Lower lobe of right lung (tissue), 2 donors: ENCODE measurements around the gene HELT. TPM values are rescaled to one million over a fixed set of nuclear protein-coding genes. Genes with fewer than 3 reads are reported as not detected.

Experiments
- ATAC-seq, 2 donors: fragments of 200-7000 bp; cut with Tn5 transposase; one replicate each; pipeline ENCODE4 v1.9.1; 2020 to 2022; ENCODE audit warnings: mild to moderate bottlenecking in 2 of 2, moderate library complexity in 2 of 2
- DNase-seq: peaks from one replicate; pipeline ENCODE4 v3.0.0-alpha.2; 2020
- H3K27ac ChIP-seq: fragments of 200-600 bp; one replicate; pipeline ENCODE4 v1.8.0; 2022
- H3K27me3 ChIP-seq: fragments of 200-600 bp; one replicate; pipeline ENCODE4 v1.8.0; 2022; ENCODE audit warnings: low read depth
- H3K36me3 ChIP-seq: fragments of 200-600 bp; one replicate; pipeline ENCODE4 v1.8.0; 2022; ENCODE audit warnings: mild to moderate bottlenecking
- H3K4me1 ChIP-seq: fragments of 200-600 bp; one replicate; pipeline ENCODE4 v1.8.0; 2022
- H3K4me3 ChIP-seq: fragments of 200-600 bp; one replicate; pipeline ENCODE4 v1.8.0; 2022; ENCODE audit warnings: mild to moderate bottlenecking
- H3K9me3 ChIP-seq: fragments of 200-600 bp; one replicate; pipeline ENCODE4 v1.8.0; 2022
- intact Hi-C: fragments of 100-400 bp; cut with DNase I; formaldehyde crosslinking; loops from one replicate; pipeline ENCODE4 v1.11.0; 2022
- total RNA-seq: library from RNA; stranded (reverse); fragmentation: NEBNext Ultra II Directional; extraction: Animal tissue kit (Norgen Biotek cat#: 25700); gene quantifications from one replicate; pipeline ENCODE4 v1.2.1, GENCODE V29; 2021
- TF ChIP-seq, protein P1 (sequence below): fragments of 200-600 bp; IDR thresholded peaks from one replicate; pipeline ENCODE4 v1.8.0; 2022; ENCODE audit warnings: antibody characterized with exemption, mild to moderate bottlenecking
- donor health status: DM: no; HTN: yes; CAD: no; lungs with severe emphysema.

Gene HELT
- total RNA-seq, 1 donor from 2014 or later: 0.97 TPM

GRCh38 chr4:184978211-184978610 is 40.1 kb upstream of the HELT start:
- Histone ChIP-seq H3K4me3 (no peak overlapping the region), H3K4me1 (peaks cover 10% of the 10 kb centered on the region), H3K36me3 (no peaks in the 10 kb centered on the region), H3K27me3 (peaks cover 15% of the 10 kb centered on the region), H3K27ac (no peak overlapping the region), H3K9me3 (no peaks in the 10 kb centered on the region)
- TF ChIP-seq, protein P1, sequence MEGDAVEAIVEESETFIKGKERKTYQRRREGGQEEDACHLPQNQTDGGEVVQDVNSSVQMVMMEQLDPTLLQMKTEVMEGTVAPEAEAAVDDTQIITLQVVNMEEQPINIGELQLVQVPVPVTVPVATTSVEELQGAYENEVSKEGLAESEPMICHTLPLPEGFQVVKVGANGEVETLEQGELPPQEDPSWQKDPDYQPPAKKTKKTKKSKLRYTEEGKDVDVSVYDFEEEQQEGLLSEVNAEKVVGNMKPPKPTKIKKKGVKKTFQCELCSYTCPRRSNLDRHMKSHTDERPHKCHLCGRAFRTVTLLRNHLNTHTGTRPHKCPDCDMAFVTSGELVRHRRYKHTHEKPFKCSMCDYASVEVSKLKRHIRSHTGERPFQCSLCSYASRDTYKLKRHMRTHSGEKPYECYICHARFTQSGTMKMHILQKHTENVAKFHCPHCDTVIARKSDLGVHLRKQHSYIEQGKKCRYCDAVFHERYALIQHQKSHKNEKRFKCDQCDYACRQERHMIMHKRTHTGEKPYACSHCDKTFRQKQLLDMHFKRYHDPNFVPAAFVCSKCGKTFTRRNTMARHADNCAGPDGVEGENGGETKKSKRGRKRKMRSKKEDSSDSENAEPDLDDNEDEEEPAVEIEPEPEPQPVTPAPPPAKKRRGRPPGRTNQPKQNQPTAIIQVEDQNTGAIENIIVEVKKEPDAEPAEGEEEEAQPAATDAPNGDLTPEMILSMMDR: no peak
- no peak for DNase-seq
- peak in 1 of 2 donors; percentile 65 for ATAC-seq
- intact Hi-C loops: no loop called here

GRCh38 chr4:184979461-184980124 is 38.7 kb upstream of the HELT start:
- TF ChIP-seq, protein P1: no peak
- H3K4me1 ChIP-seq: peaks cover 18% of the 10 kb centered on the region
- ATAC-seq: no peak
- no peaks in the 10 kb centered on the region for H3K9me3 ChIP-seq
- intact Hi-C loops: no loop called here
- H3K27ac ChIP-seq: no peak overlapping the region
- DNase-seq: no peak
- no peak overlapping the region for H3K4me3 ChIP-seq
- no peaks in the 10 kb centered on the region for H3K36me3 ChIP-seq
- H3K27me3 ChIP-seq: peaks cover 15% of the 10 kb centered on the region

GRCh38 chr4:184980261-184980660 is 38.0 kb upstream of the HELT start:
- no peak for DNase-seq
- Histone ChIP-seq H3K4me1 (peaks cover 18% of the 10 kb centered on the region), H3K9me3 (no peaks in the 10 kb centered on the region), H3K36me3 (no peaks in the 10 kb centered on the region), H3K4me3 (no peak overlapping the region), H3K27me3 (peaks cover 15% of the 10 kb centered on the region), H3K27ac (no peak overlapping the region)
- no peak for ATAC-seq
- intact Hi-C loops: no loop called here
- TF ChIP-seq, protein P1: no peak

- intact Hi-C loops: no loop called here
- peak; percentile 70 for DNase-seq
- TF ChIP-seq, protein P1: peak; percentile 34
- H3K27ac ChIP-seq: no peak overlapping the region
- H3K27me3 ChIP-seq: peaks cover 12% of the 10 kb centered on the region
- peak; percentile 59 to 75 for ATAC-seq
- H3K4me1 ChIP-seq: peaks cover 13% of the 10 kb centered on the region
- H3K9me3 ChIP-seq: no peaks in the 10 kb centered on the region
- no peak overlapping the region for H3K4me3 ChIP-seq
- H3K36me3 ChIP-seq: no peaks in the 10 kb centered on the region
These were observed 34.5 kb upstream of the HELT start for GRCh38 chr4:184983672-184984356.

- TF ChIP-seq, protein P1: no peak
- H3K27ac ChIP-seq: no peak overlapping the region
- intact Hi-C loops: no loop called here
- no peak for DNase-seq
- no peaks in the 10 kb centered on the region for H3K27me3 ChIP-seq
- no peaks in the 10 kb centered on the region for H3K36me3 ChIP-seq
- ATAC-seq: no peak
- H3K4me3 ChIP-seq: no peak overlapping the region
- H3K4me1 ChIP-seq: peaks cover 13% of the 10 kb centered on the region
- H3K9me3 ChIP-seq: no peaks in the 10 kb centered on the region
These were observed 30.7 kb upstream of the HELT start for GRCh38 chr4:184987493-184988031.
